Esophagus muscularis mucosa (tissue), 3 donors: ENCODE measurements around the gene ZFP1.

Experiments used
- POLR2AphosphoS5 ChIP-seq, 2 donors: sonication (generic); formaldehyde crosslinking; IDR thresholded peaks; one replicate each; pipeline ENCODE4 v1.6.1; 2017; ENCODE audit warnings: antibody characterized with exemption in 2 of 2
- TF ChIP-seq, protein P1 (sequence below), 3 experiments: fragments of 200-600 bp in 2 of 3; fragments of 450-650 bp in 1 of 3; sonication (generic) in 2 of 3; IDR thresholded peaks; one replicate each; pipeline ENCODE4 v1.5.1; 2017 to 2019; ENCODE audit warnings: antibody characterized with exemption in 3 of 3, mild to moderate bottlenecking in 2 of 3, moderate library complexity in 1 of 3

DNA sequence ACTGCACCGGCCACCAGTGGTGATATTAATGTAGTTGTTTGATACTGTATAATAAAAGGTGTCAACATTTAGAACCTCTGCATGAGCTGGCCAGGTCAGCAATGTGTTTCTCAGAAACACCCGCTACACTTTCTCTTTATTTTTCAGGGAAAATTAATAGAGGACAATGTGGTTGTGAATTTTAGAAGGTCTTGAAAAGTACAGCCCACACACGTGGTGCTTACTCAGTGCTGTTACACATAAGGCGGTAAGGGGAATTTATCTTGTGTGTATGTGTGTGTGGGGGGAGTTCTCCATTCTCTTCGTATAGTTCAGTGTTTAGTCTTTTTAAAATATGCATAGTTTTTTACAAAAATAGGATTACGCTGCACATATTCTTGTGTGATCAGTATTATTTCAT is 4.4 kb upstream of the ZFP1 start:
- TF ChIP-seq, protein P1, sequence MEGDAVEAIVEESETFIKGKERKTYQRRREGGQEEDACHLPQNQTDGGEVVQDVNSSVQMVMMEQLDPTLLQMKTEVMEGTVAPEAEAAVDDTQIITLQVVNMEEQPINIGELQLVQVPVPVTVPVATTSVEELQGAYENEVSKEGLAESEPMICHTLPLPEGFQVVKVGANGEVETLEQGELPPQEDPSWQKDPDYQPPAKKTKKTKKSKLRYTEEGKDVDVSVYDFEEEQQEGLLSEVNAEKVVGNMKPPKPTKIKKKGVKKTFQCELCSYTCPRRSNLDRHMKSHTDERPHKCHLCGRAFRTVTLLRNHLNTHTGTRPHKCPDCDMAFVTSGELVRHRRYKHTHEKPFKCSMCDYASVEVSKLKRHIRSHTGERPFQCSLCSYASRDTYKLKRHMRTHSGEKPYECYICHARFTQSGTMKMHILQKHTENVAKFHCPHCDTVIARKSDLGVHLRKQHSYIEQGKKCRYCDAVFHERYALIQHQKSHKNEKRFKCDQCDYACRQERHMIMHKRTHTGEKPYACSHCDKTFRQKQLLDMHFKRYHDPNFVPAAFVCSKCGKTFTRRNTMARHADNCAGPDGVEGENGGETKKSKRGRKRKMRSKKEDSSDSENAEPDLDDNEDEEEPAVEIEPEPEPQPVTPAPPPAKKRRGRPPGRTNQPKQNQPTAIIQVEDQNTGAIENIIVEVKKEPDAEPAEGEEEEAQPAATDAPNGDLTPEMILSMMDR (IDR thresholded peaks at IDR 0.05) = no peak
- no peak for TF ChIP-seq POLR2AphosphoS5 (IDR thresholded peaks at IDR 0.05)
